ENCODE measurements around the gene LINS1.

- TF ChIP-seq YY1 (IDR thresholded peaks at IDR 0.05; ENCODE audit: insufficient read depth, insufficient read length) (no peak), ZNF274 (IDR thresholded peaks at IDR 0.05; ENCODE audit: low read depth, low read length) (no peak)
Observed at GRCh38 chr15:100642213-100642949, 40.4 kb upstream of the LINS1 start.
